NB4 (cell line): ENCODE data around the gene SYT12.

Experiments used
- DNase-seq: peaks from one replicate; pipeline ENCODE4 v3.0.0; 2010; ENCODE audit warnings: low read depth
- H3K4me3 ChIP-seq: one replicate; pipeline ENCODE4 v1.5.1; 2011; ENCODE audit warnings: mild to moderate bottlenecking, low read depth, low read length, moderate library complexity
- MYC ChIP-seq: IDR thresholded peaks from 2 replicates; pipeline ENCODE4 v1.6.1; 2011; ENCODE audit warnings: low read depth, low read length
- POLR2A ChIP-seq: IDR thresholded peaks from 2 replicates; pipeline ENCODE4 v1.6.1; 2011; ENCODE audit warnings: mild to moderate bottlenecking; ENCODE audit not compliant: insufficient read length; ENCODE audit errors: extremely low read depth
- TF ChIP-seq, protein P1 (sequence below): IDR thresholded peaks from one replicate; pipeline ENCODE4 v1.5.1; 2012; ENCODE audit warnings: low read depth, low read length
- TF ChIP-seq, protein P2 (sequence below): IDR thresholded peaks from 2 replicates; pipeline ENCODE4 v1.6.1; 2011; ENCODE audit warnings: low read depth, low read length

SYT12 gene

DNA sequence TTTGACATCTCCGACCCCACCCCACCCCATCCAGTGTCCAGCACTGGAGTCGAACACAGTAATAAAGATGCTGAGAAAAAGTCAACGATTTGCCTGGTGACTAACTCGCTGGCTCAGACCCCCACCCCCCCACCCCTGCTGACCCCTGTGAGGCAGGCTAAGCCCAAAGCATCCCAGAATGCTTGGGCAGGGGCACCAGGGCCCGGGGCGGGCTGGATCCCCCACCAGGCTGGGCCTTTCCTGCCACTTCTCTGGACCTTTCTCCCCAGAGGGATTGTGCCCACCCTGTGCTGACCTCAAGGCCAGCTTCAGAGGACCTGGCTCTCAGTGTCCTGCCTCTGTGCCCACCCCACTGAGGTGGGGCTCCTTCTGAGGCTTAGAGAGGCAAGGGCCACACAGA is 46.0 kb upstream of the SYT12 start:
- TF ChIP-seq, protein P1, sequence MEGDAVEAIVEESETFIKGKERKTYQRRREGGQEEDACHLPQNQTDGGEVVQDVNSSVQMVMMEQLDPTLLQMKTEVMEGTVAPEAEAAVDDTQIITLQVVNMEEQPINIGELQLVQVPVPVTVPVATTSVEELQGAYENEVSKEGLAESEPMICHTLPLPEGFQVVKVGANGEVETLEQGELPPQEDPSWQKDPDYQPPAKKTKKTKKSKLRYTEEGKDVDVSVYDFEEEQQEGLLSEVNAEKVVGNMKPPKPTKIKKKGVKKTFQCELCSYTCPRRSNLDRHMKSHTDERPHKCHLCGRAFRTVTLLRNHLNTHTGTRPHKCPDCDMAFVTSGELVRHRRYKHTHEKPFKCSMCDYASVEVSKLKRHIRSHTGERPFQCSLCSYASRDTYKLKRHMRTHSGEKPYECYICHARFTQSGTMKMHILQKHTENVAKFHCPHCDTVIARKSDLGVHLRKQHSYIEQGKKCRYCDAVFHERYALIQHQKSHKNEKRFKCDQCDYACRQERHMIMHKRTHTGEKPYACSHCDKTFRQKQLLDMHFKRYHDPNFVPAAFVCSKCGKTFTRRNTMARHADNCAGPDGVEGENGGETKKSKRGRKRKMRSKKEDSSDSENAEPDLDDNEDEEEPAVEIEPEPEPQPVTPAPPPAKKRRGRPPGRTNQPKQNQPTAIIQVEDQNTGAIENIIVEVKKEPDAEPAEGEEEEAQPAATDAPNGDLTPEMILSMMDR: no peak
- TF ChIP-seq MYC: no peak
- TF ChIP-seq, protein P2, sequence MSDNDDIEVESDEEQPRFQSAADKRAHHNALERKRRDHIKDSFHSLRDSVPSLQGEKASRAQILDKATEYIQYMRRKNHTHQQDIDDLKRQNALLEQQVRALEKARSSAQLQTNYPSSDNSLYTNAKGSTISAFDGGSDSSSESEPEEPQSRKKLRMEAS: no peak
- no peak for TF ChIP-seq POLR2A
- no peak for DNase-seq
- no peak overlapping the region for H3K4me3 ChIP-seq

DNA sequence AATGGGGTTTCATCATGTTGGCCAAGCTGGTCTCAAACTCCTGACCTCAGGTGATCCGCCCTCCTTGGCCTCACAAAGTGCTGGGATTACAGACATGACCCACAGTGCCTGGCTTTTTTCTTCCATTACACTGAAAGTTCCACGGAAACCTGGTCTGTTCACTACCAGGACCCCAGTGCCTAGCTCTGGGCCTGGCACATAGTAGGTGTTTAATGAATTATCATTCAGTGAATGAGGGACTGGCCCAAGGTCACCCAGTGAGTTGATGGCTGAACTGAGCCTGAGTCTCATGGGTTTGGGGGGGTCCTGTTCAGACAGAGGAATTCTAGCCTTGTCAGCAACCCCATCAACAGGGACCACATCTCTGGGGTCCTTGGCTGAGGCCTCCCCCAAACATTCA is 44.7 kb upstream of the SYT12 start:
- TF ChIP-seq MYC: no peak
- TF ChIP-seq, protein P2: no peak
- TF ChIP-seq POLR2A: no peak
- TF ChIP-seq, protein P1: no peak
- DNase-seq: no peak
- H3K4me3 ChIP-seq: no peak overlapping the region

DNA sequence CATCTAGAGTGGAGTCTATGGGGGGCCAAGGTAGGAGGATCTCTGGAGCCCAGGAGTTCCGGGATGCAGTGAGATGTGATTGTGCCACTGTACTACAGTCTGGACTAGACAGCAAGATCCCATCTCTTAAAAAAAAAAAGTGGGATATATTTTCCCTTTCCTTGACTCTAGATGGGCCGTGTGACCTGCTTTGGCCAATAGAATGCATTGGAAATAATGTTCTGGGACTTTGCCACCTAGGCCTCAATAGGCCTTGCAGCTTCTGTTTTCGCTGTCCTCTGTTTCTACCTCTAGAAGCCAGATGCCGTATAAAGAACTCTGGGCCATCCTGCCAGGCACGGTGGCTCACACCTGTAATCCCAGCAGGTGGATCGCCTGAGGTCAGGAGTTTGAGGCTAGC is 44.2 kb upstream of the SYT12 start:
- TF ChIP-seq, protein P2: no peak
- TF ChIP-seq POLR2A: no peak
- TF ChIP-seq, protein P1: no peak
- H3K4me3 ChIP-seq: no peak overlapping the region
- DNase-seq: no peak

DNA sequence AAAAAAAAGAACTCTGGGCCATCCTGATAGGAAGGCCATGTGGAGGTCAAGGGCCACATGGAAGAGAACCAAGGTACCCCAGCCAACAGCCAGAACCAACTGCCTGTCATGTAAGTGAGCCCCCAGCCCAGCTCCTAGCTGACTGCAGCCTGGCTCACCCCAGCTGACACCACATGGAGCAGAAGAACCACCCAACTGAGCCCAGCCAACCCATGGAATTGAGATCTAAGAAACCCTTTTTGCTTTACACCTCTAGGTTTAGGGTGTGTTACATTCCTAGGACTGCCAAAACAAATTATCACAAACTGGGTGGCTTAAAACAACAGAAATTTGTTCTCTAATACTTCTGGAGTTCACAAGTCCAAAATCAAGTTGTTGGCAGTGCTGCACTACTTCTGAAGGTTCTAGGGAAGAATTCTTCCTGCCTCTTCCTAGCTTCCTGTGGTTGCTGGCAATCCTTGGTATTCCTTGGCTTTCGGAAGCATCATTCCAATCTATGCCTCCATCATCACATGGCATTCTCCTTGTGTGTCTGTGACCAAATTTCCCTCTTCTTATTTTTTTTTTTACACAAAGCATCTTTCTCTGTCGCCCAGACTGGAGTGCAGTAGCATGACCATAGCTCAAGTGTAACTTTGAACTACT is 43.5 kb upstream of the SYT12 start:
- H3K4me3 ChIP-seq: no peak overlapping the region
- no peak for DNase-seq
- TF ChIP-seq POLR2A: no peak
- TF ChIP-seq, protein P2: no peak
- no peak for TF ChIP-seq MYC
- TF ChIP-seq, protein P1: no peak

DNA sequence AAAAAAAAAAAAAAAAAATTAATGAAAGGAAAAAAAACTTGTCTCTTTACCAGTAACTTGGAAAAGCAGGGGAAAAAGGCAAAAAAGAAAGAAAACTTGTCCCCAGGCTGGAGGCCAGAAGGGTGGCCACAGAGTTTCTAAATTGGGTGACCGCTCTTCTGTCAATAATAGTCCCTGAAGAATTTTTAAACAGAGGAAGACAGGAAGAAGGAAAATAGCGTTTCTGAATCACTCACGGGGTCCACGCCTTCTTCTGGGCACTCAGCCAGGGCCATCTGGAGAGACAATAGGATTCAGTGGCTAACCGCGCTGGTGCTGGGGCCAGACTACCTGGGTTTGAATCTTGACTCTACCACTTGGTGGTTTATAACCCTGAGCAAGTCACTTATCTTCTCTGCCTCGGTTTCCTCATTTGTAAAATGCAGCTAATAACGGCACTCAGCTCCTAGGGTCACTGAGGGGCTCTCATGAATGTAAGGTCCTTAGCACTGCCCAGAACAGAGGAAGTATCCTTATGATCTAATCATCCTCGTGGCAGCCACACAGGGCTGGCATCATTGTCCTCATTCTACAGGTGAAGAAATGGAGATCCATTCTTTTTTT is 40.9 kb upstream of the SYT12 start:
- no peak overlapping the region for H3K4me3 ChIP-seq
- TF ChIP-seq MYC: peak; percentile 31
- TF ChIP-seq, protein P2: peak; percentile 41
- TF ChIP-seq, protein P1: no peak
- DNase-seq: peak; percentile 80
